8988T (cell line): Measurements from ENCODE around the gene RTN4RL1.
"Not testable (repeated sequence)": the region's sequence is repeated elsewhere in the genome, so short reads cannot be mapped to it uniquely, and the experiment has no call there.

Source experiments
- DNase-seq: peaks from one replicate; pipeline ENCODE4 v3.0.0; 2011

Gene RTN4RL1

DNA sequence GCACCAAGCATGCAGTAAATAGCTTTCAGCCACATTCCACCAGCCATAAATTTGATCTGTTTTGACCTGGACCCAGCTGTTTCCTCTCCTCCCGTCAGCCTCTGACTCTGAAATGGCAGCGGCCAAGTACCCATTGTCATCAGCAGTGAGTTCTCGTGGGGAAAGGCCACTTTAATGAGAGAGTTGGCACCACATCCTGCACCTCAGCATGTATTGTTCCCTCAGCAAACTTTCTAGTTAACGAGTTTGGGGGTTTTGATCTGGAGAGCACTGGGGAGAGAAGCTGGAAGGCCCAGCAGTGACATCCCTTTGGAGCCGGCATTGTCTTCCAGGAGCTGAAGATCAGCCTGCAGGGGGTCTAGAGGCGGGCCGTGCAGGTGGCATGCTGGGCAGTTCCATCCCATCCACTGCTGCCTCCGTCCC is 110.5 kb downstream of the RTN4RL1 start:
- no peak for DNase-seq

DNA sequence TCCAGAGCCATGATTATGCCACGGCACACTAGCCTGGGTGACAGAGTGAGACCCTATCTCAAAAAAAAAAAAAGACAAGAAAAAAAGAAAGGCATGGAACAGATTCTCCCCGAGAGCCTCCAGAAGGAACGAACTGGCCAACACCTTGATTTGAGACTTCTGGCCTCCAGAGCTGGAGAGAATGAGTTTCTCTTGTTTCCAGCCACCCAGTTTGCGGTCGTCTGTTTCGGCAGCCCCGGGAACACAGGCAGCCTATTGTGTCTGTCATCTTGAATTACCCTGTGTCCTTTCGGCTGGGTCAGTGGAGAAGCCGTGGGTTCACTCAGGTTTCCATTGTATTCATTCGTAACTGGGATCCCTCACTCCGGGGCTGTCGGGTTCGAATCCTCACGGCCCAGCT is 111.4 kb downstream of the RTN4RL1 start:
- DNase-seq = no peak

DNA sequence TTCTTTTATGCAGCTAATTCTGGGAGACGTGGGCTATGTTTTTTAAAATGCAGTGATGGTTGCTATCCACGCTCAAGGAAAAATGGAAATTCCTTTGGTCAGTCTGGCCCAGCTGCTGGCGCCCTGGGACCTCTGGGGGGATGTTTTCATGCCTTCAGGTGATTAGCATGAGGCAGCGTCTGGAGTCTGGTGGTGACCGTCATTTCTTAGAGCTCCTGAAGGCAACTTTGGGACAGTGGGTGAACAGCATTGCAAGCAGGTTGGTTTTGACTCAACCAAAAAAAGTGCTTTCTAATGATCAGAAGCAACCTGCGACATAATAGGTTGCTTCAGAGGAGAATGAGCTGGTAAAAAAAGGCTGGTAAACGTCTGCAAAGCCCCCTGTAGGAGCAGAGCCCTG is 113.0 kb downstream of the RTN4RL1 start:
- no peak for DNase-seq

DNA sequence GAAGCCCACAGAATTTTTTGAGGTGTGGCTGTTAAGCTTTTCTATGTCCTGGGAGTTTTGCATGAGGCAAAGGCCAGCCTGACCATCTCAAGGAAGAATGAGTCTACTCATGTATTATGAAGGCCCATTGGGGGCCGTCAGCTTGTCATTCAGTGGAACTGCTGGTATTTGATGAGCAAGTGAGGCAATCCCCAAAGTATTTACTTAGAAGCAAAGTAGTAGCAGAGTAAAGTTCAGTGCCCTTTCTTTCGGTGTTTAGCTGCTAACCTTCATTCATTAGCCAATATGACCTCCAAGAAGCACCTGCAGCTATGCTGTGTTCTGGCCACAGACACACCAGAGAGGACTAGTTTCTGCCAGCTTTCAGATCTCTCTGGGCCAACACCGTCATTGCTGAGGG is 115.1 kb downstream of the RTN4RL1 start:
- DNase-seq = no peak

DNA sequence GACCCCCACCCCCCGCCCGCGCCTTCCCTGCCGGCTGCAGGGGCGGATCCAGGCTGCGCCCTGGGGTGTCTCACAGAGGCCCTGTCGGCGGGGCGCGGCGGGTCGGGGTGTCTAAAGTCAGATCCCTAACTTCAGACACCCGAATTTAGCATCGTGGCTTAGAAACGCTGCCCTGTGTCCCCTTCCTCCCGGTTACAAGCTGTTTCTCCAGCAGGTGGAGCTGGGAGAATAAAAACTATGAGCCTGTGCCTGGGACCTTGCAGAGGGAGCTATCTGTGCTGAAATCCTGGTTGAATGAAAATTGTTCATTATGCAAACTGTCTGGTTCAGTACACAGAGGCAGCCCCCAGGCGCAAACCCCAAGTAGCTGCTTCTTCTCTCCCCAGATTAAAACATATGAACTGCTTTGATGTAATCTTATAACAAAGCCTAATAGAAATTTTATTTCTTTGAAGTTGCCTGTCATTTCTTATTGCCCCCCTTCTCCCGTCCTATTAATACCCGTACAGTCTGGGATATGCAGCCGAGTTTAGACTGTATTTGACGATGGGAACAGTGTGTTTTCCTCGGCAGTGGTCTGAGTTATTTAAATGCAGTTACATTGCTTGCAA is 116.3 kb downstream of the RTN4RL1 start:
- DNase-seq = peak; percentile 63

DNA sequence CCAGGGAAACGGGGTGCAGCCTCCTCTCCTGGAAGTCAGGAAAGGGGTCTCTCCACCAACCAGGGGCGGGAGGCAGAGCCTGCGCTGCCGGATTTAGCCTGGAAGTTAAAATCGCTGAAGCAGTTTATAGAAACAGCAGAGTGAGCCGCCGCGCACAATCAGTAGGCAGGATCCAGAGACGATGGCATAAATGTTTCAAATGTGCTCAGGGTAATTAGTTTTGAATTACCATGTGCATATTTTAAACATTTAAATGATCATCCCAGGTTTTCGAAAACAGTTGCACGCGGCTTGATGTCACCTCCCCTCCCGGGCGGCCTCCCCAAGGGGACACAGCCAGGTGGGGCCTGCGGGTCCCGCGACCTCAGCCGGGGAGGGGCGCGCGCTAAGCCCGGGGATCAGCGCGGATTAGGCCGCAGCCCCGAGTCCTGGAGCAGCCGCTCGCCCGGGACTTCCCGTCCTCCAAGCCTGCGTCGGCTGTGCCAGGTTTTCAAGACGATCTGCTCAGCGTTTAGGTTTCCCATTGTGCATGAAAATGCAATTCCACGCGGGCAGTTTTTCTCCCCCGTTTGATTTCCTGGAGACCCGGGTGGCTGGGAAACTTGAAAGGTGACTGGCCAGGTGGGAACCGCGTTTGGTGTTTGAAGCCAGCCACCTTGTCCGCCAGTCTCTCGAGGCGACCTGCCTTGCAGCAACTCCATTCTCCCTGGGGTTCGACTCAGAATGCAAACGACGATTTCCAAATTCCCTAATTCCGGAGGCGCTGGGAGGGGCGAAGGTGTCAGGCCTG is 117.0 kb downstream of the RTN4RL1 start:
- no peak for DNase-seq

DNA sequence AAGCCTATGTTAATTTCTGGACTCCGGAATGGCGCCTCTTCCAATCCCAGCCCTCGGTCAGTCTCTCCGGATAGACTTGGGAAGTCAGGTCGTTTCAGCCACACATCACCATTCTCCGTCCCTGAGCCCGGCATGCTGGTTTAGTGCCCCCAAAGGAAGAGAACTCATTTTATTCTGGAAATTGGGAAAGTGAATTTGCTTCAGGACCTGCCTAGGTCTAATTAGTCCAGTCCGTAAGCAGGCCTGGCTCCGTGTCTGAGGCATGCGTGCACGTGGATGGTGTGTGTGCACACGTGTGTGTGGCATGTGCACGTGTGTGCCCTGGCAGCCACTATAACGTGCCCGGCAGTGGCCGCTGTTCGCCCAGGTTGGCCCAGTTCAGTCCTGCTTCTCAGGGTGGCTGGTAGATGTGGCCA is 117.9 kb downstream of the RTN4RL1 start:
- no peak for DNase-seq

DNA sequence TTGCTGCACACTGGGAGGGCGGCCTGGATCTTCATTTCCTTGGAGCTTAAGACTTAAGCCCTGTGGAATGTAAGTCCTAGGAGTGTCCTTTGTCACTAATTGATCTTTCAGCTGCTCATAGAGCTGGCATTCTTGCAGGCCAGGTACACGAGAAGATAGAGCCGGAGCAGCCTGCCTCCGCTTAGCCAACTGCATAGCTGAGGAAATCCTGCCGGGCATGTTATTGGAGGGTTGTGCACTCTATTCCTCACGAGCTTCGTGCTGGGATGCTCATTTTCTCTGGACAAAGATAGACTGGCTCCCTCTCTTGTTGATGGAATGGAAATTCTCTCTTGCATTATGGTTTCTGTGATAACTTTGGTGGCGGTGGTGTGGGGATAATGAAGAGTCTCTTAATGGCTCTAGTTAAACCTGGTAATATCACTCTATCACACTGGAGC is 118.5 kb downstream of the RTN4RL1 start:
- no peak for DNase-seq

DNA sequence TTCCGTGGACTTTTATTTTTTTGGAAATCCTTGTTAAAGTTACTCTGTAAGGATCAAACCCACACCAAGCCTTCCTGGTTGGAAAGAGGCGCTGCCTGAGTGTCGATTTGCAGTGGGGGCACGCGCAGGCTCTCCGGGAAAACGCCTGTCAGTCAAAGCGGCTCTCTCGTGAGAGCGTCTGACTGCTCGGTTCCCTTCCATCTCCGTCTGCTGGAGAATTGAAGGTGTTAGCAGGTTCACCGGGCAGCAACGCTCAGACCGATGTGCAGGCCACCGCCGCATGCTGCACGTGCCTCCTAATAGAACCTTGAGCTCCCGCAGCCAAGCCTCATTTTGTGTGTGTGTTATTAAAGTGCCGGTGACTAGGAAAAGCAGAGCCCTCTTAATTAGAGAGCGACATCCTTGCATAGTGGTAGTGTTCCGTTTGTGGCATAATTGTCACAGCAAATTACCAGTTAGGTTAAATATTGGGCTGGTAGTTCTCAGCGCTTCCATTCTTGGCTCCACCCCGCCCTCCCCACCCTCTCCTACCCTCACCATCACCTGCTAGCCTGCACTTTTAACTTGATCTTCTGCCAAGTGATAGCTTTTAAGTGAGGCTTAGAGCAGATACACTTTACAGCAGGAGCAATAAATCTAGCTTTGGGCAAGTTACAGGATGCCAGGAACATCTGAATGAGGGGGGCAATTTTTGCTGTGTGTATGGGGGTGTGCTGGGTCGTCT is 119.8 kb downstream of the RTN4RL1 start:
- DNase-seq = no peak

DNA sequence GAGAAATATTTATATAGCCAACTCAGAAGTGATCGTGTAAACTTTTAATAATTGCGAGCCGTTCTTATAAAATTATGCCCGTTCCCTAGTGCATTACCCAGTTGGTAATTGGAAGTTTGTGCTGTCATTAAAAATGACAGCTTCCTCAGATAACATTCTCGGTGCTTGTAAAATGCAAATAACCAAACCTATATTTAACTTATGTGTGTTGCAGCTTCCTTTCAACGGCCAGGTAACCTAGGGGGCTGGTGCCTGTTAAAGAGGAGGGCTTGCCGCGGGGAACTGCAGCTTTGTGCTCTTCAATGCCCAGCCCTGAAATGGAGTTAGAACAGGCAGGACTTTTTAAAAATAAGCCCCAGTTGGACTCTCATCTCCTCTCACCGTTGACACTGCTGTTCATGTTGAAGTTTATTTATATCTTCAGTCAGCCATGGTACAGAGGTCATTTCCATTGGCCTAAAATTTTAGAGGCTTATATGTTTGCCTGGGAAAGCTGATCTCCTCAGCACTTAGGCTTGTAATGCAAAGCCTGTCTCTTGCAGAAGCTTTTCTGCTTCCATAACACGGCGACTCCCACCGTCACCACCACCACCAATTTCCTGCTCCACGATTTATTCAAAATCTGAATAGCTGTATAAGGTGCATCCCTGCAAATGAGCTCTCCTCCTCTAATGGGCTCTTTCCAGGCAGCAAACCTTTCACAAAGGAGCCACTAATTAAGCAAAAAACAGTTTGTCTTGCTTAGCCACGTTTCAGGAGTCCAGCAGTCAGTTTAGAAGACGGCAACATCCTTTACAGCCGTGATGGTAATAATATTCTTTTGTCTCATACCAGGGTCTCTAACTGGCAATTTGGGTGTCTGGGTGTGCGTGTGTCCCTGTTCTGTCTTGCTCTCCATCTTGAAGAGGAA is 120.6 kb downstream of the RTN4RL1 start:
- DNase-seq = no peak

DNA sequence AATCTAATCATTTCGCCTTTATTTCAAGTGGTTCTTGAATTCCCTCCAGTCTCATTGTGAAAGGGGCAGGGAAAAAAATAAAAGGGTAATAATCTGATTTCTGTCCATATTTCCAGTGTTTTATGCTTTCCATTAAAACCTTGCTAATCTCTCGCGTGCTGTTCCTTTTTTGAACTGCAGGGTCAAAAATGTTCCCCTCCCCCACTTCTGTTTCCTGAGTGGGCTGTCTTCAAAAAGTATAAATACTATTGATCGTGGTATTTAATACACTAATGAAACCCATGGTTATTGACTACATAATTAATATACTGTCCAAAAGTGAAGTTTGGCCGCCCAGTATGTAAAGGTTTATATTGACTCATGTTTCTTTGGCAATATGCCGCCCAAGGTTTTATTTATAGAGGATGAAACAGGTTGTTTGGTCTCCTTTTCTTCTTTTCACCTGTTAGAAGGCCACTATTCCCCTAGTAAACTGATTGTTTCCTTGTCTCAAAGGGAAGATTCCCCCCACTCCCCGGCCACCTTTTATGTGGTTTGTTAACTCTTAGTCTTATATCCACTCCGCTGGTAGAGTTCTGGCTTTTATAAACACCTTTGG is 125.6 kb downstream of the RTN4RL1 start:
- no peak for DNase-seq

DNA sequence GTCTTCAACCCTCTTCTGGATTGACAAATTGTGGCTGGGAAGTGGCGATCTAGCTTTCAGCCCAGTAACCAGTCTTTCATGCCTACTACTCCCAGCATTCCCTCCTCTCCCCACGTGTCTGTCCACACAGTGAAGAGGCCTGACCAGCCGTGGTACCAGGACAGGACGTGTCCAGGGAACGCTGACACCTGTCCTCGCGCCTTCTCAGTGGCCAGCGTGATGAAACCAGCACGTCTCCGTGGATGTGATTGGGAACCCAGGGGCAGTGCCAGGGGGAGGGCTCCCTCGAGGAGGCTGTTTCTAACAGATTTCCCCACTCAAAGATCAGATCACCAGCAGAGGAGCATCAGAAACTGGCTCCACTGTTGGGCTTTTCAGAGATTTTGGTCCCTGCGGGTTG is 126.3 kb downstream of the RTN4RL1 start:
- DNase-seq = no peak

DNA sequence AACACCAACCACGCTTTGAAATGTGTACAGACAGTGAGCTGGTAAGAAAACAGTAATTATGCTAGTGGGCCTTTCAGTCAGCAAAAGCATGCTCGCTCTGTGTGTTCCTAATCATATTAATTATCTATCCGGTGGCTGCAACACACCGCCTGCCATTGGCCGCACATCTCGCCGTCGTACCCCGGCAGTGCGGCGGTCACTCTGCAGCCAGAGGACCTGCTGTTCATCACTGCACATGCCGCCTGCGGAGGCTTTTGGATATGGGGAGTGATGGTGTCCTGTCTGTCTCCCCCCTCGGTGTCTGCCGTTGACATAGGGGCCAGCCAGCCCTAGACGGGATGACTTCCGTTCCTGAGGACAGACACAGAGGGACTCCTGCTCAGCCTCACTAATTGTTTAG is 126.8 kb downstream of the RTN4RL1 start:
- no peak for DNase-seq

DNA sequence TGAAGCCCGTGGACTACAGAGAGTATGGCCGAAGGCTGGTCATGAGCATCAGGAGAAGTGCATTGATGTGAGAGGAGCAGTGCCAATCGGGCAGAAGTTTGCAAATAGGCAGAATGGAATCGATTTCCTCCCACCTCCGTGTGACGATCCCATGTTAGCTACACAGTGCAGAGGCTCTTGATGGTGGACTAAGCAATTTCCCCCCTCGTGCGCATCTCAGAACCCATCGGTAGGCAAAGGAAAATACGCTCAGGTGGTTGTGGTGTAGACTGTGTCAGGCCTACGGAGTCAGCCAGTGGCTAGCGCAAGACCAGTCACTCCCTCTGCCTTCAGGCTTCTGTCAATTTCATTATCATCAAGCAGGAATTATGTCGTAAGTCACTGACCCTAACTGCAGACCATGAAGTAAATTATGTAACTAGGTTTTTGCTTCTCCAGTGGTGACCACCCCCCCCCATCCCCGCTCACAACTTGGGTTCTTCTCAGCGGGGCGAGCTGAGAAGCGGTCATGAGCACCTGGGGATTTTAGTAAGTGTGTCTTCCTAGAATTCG is 128.0 kb downstream of the RTN4RL1 start:
- DNase-seq = no peak

DNA sequence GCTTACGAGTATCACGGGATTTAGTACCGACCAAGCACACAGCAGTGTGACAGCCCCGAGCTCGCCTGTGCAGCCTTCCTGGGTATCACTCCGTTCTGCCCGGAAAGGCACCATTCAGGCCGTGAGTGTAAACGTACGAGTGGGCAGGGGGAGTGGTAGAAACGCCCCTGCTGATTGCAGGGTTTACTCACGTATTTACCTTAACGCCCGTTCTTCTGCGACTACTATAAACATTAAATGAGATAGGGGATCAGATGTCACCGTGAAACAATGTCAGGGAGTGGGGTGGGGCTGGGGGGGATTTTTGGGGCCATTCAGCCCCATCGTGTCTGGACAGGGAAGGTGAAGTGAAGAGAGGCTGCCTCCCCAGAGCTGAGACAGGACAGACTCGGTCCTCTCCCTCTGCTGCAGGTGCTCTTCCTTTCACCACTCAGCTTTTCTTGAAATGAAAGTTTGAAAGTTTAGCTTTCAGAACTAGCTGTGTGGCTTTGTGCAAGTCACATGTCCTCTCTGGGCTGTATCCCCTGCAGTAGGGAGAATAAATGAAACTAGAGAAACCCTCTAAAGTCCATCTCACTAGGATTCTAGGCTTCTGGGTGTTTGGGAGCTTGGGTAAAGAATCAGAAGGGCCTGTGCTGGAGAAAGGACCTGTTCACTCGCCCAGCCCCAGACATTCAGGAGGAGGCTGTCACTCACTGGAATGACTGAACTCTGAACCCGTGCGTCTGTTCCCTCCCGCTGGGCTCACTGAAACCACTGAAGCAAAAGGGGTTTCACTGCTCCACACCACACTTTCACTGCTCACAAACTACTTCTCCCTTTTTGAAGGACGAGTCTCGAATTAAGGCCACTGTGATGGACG is 128.7 kb downstream of the RTN4RL1 start:
- DNase-seq = no peak

DNA sequence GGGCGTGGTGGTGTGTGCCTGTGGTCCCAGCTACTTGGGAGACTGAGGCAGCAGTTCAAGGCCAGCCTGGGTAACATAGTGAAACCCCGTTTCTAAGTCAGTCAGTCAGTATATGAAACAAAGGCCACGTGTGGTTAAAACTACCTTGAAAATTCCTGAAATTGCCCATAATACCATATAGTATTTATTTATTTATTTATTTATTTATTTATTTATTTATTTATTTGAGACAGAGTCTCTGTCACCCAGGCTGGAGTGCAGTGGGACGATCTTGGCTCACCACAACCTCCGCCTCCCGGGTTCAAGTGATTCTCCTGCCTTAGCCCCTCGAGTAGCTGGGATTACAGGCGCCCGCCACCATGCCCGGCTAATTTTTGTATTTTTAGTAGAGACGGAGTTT is 129.7 kb downstream of the RTN4RL1 start:
- DNase-seq = not testable (repeated sequence)

DNA sequence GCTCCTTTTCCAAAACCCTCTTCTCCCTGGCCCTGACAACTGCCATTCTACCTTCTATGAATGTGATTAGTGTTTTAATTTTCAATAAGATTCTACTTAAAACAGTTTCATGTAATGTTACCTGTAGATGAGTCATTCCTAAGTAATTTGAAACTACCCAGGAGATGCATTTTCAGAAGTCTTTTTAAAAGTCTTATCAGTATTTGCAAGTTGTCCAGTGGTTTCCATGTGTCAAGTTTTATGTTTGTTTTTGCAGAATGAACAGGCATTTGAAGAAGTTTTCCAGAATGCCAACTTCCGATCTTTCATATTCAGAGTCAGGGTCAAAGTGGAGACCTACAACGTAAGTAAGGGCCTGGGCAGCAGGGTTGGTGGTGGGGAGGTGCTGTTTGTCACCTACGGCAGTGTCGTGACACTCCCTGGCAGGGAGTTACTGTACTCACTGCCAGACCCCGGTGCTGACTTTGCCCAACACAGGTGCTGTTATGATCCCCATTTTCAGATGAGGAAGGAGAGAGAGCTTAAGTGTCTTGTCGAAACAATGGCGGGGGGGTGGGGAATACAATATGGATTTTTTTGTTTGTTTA is 130.3 kb downstream of the RTN4RL1 start:
- no peak for DNase-seq

DNA sequence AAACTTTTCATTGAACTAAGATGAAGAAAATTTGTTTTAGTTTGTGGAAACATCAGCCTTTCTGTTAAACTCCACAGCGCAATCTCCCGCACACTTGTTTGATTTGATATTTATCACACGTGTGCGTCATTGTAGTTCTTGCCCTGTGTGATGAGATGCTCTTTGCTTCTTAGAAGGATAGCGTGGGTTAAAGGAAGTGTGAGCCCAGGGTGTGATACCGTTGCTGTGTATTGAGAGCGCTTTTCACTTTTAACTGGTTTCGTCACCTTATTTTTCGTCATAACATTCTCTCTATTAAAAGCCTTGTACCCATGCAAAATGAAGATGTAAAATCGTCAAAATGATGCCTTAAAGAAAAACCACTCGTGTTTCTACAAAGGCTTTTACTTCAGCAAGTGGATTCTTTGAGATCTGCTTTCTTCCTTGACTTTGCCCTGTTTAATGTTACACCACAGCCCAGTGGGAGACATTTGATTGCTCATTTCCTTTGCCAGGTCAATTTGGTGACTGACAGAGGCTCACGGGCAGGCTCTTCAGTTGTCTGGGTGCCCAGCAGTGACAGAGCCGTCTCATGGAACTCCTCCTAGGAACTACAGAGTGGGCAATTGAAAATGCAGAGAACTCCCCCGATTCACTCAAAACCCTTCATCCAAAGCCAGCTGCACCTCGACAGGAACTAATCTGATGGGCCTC is 134.2 kb downstream of the RTN4RL1 start:
- no peak for DNase-seq

DNA sequence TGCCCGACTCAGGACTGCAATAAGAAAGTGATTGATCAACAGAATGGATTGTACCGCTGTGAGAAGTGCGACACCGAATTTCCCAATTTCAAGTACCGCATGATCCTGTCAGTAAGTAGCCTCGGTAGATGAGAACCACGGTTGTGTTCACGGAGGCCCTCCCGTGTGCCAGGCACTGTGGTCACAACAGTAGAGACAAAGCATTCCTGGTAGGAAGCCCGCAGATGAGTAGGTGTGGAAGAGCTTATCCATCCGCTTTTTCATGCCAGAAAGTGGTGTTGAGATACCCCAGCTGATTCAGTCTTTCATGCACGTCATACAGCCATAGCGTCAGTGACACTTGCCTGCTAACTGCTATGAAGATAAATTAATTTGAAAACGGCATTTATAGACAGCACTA is 136.4 kb downstream of the RTN4RL1 start:
- no peak for DNase-seq
